ENCODE data around the gene SLC8B1.

DNA sequence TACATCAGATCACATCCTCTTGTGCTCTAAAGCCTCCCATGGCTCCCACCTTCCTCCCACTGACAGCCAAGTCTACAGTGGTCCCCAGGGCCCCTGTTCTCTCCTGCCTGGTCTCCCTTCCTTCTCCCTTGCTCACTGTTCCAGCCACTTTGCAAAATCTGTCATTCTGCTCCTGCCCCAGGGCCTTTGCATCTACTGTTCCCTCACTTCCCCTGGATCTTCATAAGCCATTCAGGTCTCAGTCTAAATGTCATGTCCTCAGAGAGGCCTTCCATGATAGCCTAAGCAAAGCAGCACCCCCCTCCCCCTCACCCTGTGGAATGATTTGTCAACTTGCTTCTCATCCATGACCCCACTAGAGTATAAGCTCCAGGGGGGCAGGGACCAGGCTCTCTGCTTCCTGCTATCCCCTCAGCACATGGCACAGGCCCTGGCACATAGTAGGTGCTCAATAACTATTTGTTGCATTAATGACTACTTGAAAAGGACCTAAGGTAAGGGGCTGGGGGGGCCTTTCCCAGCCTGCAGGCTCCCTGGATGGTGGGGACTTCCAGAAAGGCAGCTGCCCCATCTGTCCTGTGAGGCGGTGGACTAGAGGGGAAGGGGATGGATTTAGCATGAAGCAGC, 5.0 kb downstream of the SLC8B1 start:
- TF ChIP-seq POLR2A (IDR thresholded peaks at IDR 0.05; ENCODE audit: low read length) (no peak), GATA1 (IDR thresholded peaks at IDR 0.05; ENCODE audit: low read depth, low read length) (no peak)
